Uterus (tissue), 2 donors: Measurements from ENCODE around the gene COL15A1.

ENCODE experiments used
- CTCF ChIP-seq, 4 experiments: fragments of 200-600 bp in 2 of 4; fragments of 450-650 bp in 2 of 4; sonication (generic) in 2 of 4; IDR thresholded peaks; one replicate each; pipeline ENCODE4 v1.5.1; 2016 to 2019; ENCODE audit warnings: antibody characterized with exemption in 4 of 4, mild to moderate bottlenecking in 2 of 4, moderate library complexity in 1 of 4
- POLR2A ChIP-seq, 2 donors: fragments of 450-650 bp; IDR thresholded peaks; one replicate each; pipeline ENCODE4 v1.6.1; 2016; ENCODE audit warnings: antibody characterized with exemption in 2 of 2, mild to moderate bottlenecking in 1 of 2, moderate library complexity in 1 of 2

GRCh38 chr9:98995059-98995671, 51.5 kb downstream of the COL15A1 start:
- TF ChIP-seq CTCF (IDR thresholded peaks at IDR 0.05) (no peak), POLR2A (IDR thresholded peaks at IDR 0.05) (no peak)
